Gastroesophageal sphincter (tissue), 3 donors: ENCODE data around the gene KIF20A.

ENCODE experiments used
- POLR2A ChIP-seq, 2 donors: fragments of 450-650 bp; IDR thresholded peaks; one replicate each; pipeline ENCODE4 v1.6.1; 2017; ENCODE audit warnings: antibody characterized with exemption in 2 of 2, mild to moderate bottlenecking in 2 of 2, moderate library complexity in 1 of 2
- TF ChIP-seq, protein P1 (sequence below), 4 experiments: fragments of 200-600 bp in 2 of 4; fragments of 450-650 bp in 2 of 4; sonication (generic) in 1 of 4; IDR thresholded peaks; one replicate each; pipeline ENCODE4 v1.5.1; 2017 to 2019; ENCODE audit warnings: antibody characterized with exemption in 4 of 4, mild to moderate bottlenecking in 2 of 4, moderate library complexity in 2 of 4

DNA sequence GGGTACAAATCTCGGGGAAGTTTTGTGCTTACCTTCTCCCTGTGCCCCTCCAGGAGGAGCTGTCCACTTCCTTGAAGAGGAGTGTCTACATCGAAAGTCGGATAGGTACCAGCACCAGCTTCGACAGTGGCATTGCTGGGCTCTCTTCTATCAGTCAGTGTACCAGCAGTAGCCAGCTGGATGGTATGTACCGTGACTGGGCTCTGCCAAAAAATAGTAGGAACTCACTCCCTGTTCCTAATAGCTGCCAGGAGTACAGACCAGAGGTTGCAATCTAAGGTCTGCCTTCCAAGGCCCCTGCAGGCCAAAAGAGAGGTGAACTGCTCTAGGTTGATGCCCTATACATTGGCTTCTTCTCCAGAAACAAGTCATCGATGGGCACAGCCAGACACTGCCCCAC is 3.9 kb downstream of the KIF20A start:
- no peak for TF ChIP-seq POLR2A (IDR thresholded peaks at IDR 0.05)
- TF ChIP-seq, protein P1, sequence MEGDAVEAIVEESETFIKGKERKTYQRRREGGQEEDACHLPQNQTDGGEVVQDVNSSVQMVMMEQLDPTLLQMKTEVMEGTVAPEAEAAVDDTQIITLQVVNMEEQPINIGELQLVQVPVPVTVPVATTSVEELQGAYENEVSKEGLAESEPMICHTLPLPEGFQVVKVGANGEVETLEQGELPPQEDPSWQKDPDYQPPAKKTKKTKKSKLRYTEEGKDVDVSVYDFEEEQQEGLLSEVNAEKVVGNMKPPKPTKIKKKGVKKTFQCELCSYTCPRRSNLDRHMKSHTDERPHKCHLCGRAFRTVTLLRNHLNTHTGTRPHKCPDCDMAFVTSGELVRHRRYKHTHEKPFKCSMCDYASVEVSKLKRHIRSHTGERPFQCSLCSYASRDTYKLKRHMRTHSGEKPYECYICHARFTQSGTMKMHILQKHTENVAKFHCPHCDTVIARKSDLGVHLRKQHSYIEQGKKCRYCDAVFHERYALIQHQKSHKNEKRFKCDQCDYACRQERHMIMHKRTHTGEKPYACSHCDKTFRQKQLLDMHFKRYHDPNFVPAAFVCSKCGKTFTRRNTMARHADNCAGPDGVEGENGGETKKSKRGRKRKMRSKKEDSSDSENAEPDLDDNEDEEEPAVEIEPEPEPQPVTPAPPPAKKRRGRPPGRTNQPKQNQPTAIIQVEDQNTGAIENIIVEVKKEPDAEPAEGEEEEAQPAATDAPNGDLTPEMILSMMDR (IDR thresholded peaks at IDR 0.05) = no peak
